Measurements from ENCODE around the gene SCARB1. TPM values are rescaled to one million over a fixed set of nuclear protein-coding genes. Genes with fewer than 3 reads are reported as not detected.
A peak's percentile ranks its signal among the peaks of the same experiment; 100 is the strongest.

The SCARB1 gene
- total RNA-seq, 1 donor from 2014 or later, result 4.3 TPM

DNA sequence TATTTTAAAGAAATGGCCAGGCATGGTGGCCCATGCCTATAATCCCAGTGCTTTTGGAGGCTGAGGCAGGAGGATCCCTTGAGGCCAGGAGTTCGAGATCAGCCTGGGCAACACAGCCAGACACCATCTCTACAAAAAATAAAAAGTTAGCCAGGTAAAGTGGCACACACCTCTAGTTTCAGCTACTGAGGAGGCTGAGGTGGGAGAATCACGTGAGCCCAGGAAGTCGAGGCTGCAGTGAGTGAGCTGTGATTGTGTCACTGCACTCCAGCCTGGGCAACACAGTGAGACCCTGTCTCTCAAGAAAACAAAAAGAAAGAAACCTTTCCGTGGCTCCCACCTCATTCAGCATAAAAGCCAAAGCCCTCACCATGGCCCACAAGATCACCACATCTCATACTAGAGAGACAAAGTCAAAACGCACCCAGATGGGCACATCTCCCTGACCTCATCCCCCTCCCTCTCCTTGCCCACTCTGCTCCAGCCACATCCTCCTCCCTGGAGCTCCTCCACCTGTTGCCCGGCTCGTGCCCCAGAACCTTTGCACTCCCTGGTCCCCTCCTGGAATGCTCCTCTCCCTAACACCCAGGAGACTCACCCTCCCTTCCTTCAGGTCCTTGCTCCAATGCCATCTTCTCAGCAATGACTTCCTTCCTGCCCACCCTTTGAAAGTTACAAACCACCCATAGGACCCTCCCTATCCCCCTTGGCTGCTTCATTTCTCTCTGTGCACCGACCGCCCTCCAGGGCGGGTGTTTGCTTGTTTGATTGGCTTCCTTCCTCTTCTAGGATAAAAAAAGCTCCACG lies 4.8 kb upstream of the SCARB1 start:
- H3K4me3 Mint-ChIP-seq, result no peak overlapping the region
- Histone ChIP-seq H3K4me3 (no peak overlapping the region), H3K27ac (no peak overlapping the region), H3K9ac (no peak overlapping the region), H3K4me1 (peaks cover 21% of the 10 kb centered on the region), H2AFZ (replicated peaks) (no peak overlapping the region), H3F3A (ENCODE audit: low read depth) (peaks cover 9% of the 10 kb centered on the region), H3K9me3 (ENCODE audit: low read depth) (no peaks in the 10 kb centered on the region), H3K79me2 (ENCODE audit: low read depth) (no peaks in the 10 kb centered on the region), H3K4me2 (no peak overlapping the region), H3K36me3 (no peaks in the 10 kb centered on the region), H3K27me3 (peaks cover 3% of the 10 kb centered on the region), H4K20me1 (ENCODE audit: low read depth) (no peaks in the 10 kb centered on the region)
- DNase-seq (ENCODE audit: low spot score), result no peak
- H3K27ac Mint-ChIP-seq, result peak overlapping the region; percentile 39
- H3K4me1 Mint-ChIP-seq, result peaks cover 22% of the 10 kb centered on the region
- H3K36me3 Mint-ChIP-seq, result no peaks in the 10 kb centered on the region
- peaks cover 7% of the 10 kb centered on the region for H3K27me3 Mint-ChIP-seq (ENCODE audit: insufficient read depth, low read depth)
- TF ChIP-seq EZH2 (IDR thresholded peaks at IDR 0.05) (no peak), EZH2phosphoT487 (IDR thresholded peaks at IDR 0.05) (no peak)
- TF ChIP-seq, protein P1, sequence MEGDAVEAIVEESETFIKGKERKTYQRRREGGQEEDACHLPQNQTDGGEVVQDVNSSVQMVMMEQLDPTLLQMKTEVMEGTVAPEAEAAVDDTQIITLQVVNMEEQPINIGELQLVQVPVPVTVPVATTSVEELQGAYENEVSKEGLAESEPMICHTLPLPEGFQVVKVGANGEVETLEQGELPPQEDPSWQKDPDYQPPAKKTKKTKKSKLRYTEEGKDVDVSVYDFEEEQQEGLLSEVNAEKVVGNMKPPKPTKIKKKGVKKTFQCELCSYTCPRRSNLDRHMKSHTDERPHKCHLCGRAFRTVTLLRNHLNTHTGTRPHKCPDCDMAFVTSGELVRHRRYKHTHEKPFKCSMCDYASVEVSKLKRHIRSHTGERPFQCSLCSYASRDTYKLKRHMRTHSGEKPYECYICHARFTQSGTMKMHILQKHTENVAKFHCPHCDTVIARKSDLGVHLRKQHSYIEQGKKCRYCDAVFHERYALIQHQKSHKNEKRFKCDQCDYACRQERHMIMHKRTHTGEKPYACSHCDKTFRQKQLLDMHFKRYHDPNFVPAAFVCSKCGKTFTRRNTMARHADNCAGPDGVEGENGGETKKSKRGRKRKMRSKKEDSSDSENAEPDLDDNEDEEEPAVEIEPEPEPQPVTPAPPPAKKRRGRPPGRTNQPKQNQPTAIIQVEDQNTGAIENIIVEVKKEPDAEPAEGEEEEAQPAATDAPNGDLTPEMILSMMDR (IDR thresholded peaks at IDR 0.05), result no peak
- peaks cover 6% of the 10 kb centered on the region for H3K9me3 Mint-ChIP-seq

DNA sequence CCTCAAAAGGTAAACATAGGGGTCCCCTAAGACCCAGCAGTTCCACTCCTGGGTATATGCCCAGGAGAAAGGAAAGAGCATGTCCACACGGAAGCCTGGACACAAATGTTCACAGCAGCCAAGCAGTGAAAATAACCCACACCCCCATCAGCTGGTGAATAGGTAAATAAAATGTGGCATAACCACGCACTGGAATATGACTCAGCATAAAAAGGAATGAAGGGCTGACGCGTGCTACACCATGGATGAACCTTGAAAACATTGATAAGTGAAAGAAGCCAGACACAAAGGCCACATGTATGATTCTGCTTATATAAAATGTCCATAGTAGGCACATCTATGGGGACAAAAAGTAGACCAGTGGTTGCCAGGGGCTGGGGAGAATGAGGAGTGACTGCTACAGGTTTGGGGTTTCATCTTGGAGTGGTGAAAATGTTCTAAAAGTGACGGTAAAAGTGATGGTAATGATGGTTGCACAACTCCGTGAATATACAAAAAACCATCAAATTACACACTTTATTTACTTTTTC lies 3.8 kb upstream of the SCARB1 start:
- no peaks in the 10 kb centered on the region for H3K9me3 ChIP-seq (ENCODE audit: low read depth)
- Mint-ChIP-seq H3K27ac (no peak overlapping the region), H3K27me3 (ENCODE audit: insufficient read depth, low read depth) (peaks cover 7% of the 10 kb centered on the region), H3K4me3 (no peak overlapping the region), H3K4me1 (peaks cover 27% of the 10 kb centered on the region), H3K36me3 (no peaks in the 10 kb centered on the region), H3K9me3 (peaks cover 6% of the 10 kb centered on the region)
- no peaks in the 10 kb centered on the region for H3K79me2 ChIP-seq (ENCODE audit: low read depth)
- no peak overlapping the region for H3K9ac ChIP-seq
- H2AFZ ChIP-seq (replicated peaks), result no peak overlapping the region
- no peak for DNase-seq (ENCODE audit: low spot score)
- peaks cover 12% of the 10 kb centered on the region for H3K27me3 ChIP-seq
- H3K4me1 ChIP-seq, result peaks cover 26% of the 10 kb centered on the region
- no peaks in the 10 kb centered on the region for H4K20me1 ChIP-seq (ENCODE audit: low read depth)
- H3K36me3 ChIP-seq, result no peaks in the 10 kb centered on the region
- no peak overlapping the region for H3K4me3 ChIP-seq
- no peak overlapping the region for H3K27ac ChIP-seq
- TF ChIP-seq EZH2phosphoT487 (IDR thresholded peaks at IDR 0.05) (no peak), EZH2 (IDR thresholded peaks at IDR 0.05) (no peak)
- TF ChIP-seq, protein P1 (IDR thresholded peaks at IDR 0.05), result no peak
- peaks cover 19% of the 10 kb centered on the region for H3F3A ChIP-seq (ENCODE audit: low read depth)
- no peak overlapping the region for H3K4me2 ChIP-seq

DNA sequence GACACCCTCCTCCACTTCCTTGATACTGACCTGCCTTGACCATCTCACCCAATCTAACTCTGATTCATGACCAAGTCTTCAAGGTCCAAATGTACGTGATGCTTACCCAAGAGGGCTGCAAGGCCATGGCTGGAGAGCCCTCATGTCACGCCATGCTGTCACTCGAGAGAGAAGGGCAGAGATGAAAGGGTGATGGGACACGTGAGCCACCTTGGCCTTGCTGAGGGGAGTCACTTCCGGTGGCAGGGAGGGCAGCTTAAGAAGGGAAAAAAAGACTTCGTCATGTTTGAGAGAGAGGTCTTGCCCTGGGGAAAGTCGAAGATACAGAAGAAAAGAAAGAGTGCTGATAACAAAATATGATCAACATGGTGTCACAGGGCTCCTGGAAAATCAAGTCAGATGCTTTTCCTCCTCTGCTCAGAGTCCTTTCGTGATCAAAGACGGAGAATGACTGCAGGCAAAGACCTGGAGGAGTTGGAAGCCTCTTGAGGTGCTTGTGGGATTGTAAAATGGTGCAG lies 3.3 kb upstream of the SCARB1 start:
- no peak for DNase-seq (ENCODE audit: low spot score)
- Histone ChIP-seq H3K27me3 (peaks cover 18% of the 10 kb centered on the region), H3K4me2 (no peak overlapping the region), H3K27ac (no peak overlapping the region), H3K4me3 (no peak overlapping the region), H3F3A (ENCODE audit: low read depth) (peaks cover 24% of the 10 kb centered on the region), H3K9ac (no peak overlapping the region), H3K9me3 (ENCODE audit: low read depth) (no peaks in the 10 kb centered on the region), H2AFZ (replicated peaks) (no peak overlapping the region), H4K20me1 (ENCODE audit: low read depth) (peaks cover 5% of the 10 kb centered on the region), H3K4me1 (peaks cover 22% of the 10 kb centered on the region), H3K36me3 (no peaks in the 10 kb centered on the region), H3K79me2 (ENCODE audit: low read depth) (no peaks in the 10 kb centered on the region)
- Mint-ChIP-seq H3K9me3 (peaks cover 6% of the 10 kb centered on the region), H3K27ac (peak overlapping the region; percentile 25), H3K4me3 (no peak overlapping the region), H3K36me3 (no peaks in the 10 kb centered on the region), H3K27me3 (ENCODE audit: insufficient read depth, low read depth) (peaks cover 8% of the 10 kb centered on the region), H3K4me1 (peaks cover 27% of the 10 kb centered on the region)
- TF ChIP-seq, protein P1 (IDR thresholded peaks at IDR 0.05), result no peak
- TF ChIP-seq EZH2phosphoT487 (IDR thresholded peaks at IDR 0.05), result no peak
- TF ChIP-seq EZH2 (IDR thresholded peaks at IDR 0.05), result no peak

Measured in neural progenitor cell (in vitro differentiated cells).